ENCODE measurements around the gene TBX18.
A peak's percentile ranks its signal among the peaks of the same experiment; 100 is the strongest.

TBX18 gene

DNA sequence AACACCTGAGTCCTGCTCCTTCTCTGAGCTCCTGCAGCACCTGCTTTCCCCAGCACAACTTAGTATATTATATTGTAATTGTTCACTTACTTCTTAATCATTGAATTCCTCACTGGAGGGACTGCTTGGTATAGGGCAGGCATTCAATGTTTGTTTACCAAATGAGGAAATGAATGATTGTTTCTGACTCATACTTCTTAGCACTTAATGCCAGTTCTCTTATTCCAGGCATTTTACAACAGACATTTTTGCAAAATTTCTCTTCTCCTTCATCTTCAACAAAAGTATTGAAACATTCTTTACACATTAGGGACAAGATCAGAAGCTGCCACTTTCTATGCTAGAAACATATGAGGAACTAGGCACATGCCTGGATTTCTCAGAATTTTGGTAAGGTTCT, 119.4 kb downstream of the TBX18 start:
- TF ChIP-seq, protein P1, sequence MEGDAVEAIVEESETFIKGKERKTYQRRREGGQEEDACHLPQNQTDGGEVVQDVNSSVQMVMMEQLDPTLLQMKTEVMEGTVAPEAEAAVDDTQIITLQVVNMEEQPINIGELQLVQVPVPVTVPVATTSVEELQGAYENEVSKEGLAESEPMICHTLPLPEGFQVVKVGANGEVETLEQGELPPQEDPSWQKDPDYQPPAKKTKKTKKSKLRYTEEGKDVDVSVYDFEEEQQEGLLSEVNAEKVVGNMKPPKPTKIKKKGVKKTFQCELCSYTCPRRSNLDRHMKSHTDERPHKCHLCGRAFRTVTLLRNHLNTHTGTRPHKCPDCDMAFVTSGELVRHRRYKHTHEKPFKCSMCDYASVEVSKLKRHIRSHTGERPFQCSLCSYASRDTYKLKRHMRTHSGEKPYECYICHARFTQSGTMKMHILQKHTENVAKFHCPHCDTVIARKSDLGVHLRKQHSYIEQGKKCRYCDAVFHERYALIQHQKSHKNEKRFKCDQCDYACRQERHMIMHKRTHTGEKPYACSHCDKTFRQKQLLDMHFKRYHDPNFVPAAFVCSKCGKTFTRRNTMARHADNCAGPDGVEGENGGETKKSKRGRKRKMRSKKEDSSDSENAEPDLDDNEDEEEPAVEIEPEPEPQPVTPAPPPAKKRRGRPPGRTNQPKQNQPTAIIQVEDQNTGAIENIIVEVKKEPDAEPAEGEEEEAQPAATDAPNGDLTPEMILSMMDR (IDR thresholded peaks at IDR 0.05; ENCODE audit: low read depth, low read length): no peak
- in situ Hi-C loops (cut with HindIII; ENCODE audit: low sequenced_read_pairs): no loop called here
- peak; percentile 62 for DNase-seq (ENCODE audit: low read depth, low spot score)
- no peak overlapping the region for H3K4me3 ChIP-seq (ENCODE audit: low read depth, low read length)

DNA sequence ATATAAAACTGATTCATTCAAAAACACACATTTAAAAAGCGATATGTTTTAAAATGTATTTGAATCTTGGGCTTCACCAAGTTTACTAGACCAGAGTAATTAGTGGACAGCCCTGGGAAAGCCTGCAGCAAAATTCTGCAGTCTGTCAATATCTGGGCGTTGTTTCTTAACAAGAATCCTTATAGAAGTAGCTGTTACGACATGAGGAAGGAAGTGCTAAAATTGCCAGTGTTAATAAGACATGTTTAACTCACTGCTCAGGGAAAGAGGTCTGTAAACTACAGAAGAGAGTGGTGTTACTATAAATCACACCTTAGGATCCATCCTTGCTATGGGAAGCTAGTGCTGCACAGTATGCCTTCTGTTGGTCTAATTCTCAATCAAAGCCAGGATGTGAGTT, 120.6 kb downstream of the TBX18 start:
- in situ Hi-C loops (cut with HindIII; ENCODE audit: low sequenced_read_pairs): no loop called here
- no peak for DNase-seq (ENCODE audit: low read depth, low spot score)
- TF ChIP-seq, protein P1 (IDR thresholded peaks at IDR 0.05; ENCODE audit: low read depth, low read length): no peak
- no peak overlapping the region for H3K4me3 ChIP-seq (ENCODE audit: low read depth, low read length)

DNA sequence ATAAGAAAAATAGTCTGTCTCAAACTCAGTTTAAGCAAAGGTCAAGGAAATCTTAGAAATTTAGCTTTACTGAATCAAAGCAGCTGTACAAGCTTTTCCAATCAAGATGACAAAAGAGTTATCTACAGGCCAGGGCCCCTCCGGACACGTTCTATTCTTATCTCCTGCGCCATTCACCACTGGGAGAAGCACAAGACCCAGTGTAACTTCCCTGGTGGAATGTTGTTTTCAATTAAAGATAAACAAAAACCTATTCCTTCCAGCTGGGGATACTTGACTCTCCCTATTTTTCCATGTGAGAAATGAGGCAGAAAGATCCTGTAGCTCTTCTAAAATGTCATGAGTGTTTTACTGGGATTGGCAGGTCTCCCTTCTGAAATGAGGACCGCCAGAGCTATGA, 123.3 kb downstream of the TBX18 start:
- no peak overlapping the region for H3K4me3 ChIP-seq (ENCODE audit: low read depth, low read length)
- TF ChIP-seq, protein P1 (IDR thresholded peaks at IDR 0.05; ENCODE audit: low read depth, low read length): no peak
- DNase-seq (ENCODE audit: low read depth, low spot score): no peak
- in situ Hi-C loops (cut with HindIII; ENCODE audit: low sequenced_read_pairs): no loop called here

DNA sequence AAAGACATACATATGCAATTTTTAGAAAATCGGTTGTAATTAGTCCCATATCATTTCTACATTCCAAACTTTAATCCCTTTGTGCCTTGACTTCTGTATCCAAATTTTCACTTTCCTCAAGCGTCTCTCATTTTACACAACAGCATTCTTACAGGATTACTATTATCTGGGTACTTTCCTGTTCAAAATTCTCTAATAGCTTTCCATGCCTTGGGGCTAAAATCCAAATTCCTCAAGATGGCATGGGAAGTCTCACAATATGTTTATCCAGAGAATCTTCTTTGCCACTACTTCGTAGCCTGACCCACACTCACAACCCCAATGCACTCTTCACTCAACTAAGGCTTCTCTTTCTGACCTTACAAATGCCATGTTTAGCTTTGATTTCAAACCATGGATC, 125.0 kb downstream of the TBX18 start:
- TF ChIP-seq, protein P1 (IDR thresholded peaks at IDR 0.05; ENCODE audit: low read depth, low read length): no peak
- in situ Hi-C loops (cut with HindIII; ENCODE audit: low sequenced_read_pairs): no loop called here
- no peak overlapping the region for H3K4me3 ChIP-seq (ENCODE audit: low read depth, low read length)
- no peak for DNase-seq (ENCODE audit: low read depth, low spot score)

DNA sequence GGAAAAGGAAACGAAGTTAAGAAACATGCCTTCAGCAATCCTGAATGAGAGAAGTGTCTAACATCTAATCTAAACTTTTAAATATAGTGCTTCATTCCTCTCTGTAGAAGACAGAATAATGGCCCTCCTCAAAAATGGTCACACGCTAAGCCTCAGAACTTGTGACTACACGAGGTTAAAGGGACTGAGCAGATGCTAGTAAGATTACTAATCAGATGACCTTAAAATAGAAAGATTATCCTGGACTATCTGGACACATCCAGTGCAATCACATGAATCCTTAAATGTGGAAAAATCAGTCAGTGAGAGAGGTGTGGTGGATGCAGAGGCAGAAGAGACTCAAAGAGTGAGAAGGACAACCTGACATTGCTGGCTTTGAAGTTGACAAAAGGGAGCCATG, 126.1 kb downstream of the TBX18 start:
- in situ Hi-C loops (cut with HindIII; ENCODE audit: low sequenced_read_pairs): no loop called here
- no peak overlapping the region for H3K4me3 ChIP-seq (ENCODE audit: low read depth, low read length)
- no peak for DNase-seq (ENCODE audit: low read depth, low spot score)
- TF ChIP-seq, protein P1 (IDR thresholded peaks at IDR 0.05; ENCODE audit: low read depth, low read length): no peak
